HepG2 (cell line): ENCODE data around the gene IKZF3. TPM values are rescaled to one million over a fixed set of nuclear protein-coding genes. Genes with fewer than 3 reads are reported as not detected.

Experiments
- ATAC-seq: fragments of 200-7000 bp; cut with Tn5 transposase; 3 replicates; pipeline ENCODE4 v1.9.1; 2020; ENCODE audit warnings: mild to moderate bottlenecking, moderate library complexity
- BruUV-seq: library from RNA; stranded (reverse); fragments of 400-500 nt; replicated peaks from 2 replicates; lab custom pipeline; 2021; lab: Mats Ljungman, UMichigan
- CTCF ChIA-PET: fragments of 300-600 bp; formaldehyde crosslinking; extraction: SDS; loops from one replicate; lab custom pipeline; 2021; ENCODE audit warnings: low total read pairs, inconsistent platforms, low intra/inter-chr PET ratio; lab: Yijun Ruan, JAX
- POLR2A ChIA-PET: fragments of 350-600 bp; sonication (Branson Sonifier 250); formaldehyde crosslinking; loops from one replicate; lab custom pipeline; 2020; ENCODE audit warnings: antibody characterized with exemption, inconsistent platforms; lab: Yijun Ruan, JAX
- DNase-seq: peaks from one replicate; pipeline ENCODE4 v3.0.0-alpha.2; 2015; ENCODE audit warnings: low spot score
- FAIRE-seq: peaks from 3 replicates; lab custom pipeline; 2011; peaks lifted over from hg19 to GRCh38; lab: Jason Lieb, UNC
- H2AFZ ChIP-seq: one replicate; pipeline ENCODE4 v1.6.1; 2011; ENCODE audit warnings: low read length, inconsistent platforms
- H3K27ac ChIP-seq: fragments of 300-600 bp; 3 replicates; pipeline ENCODE4 v1.8.0; 2011; ENCODE audit warnings: mixed run types, mild to moderate bottlenecking, mixed read lengths, low read length, inconsistent platforms; ENCODE audit not compliant: insufficient read depth; ENCODE audit errors: extremely low read length
- H3K27me3 ChIP-seq, 2 experiments: fragments of 200-600 bp in 1 of 2; 2 replicates in 1 of 2; 3 replicates in 1 of 2; pipeline versions ENCODE4 v1.6.0 to v1.8.0; 2011; ENCODE audit warnings: low read length in 2 of 2, mild to moderate bottlenecking in 2 of 2, moderate library complexity in 2 of 2, inconsistent platforms in 1 of 2; ENCODE audit not compliant: insufficient read depth in 2 of 2, control insufficient read depth in 1 of 2
- H3K36me3 ChIP-seq, 2 experiments: fragments of 200-600 bp in 1 of 2; replicated peaks in 1 of 2; 2 replicates in 1 of 2; 3 replicates in 1 of 2; pipeline versions ENCODE4 v1.5.1 to v1.8.0; 2011; ENCODE audit warnings: low read length in 2 of 2, inconsistent platforms in 1 of 2; ENCODE audit not compliant: insufficient read depth in 2 of 2, control insufficient read depth in 1 of 2
- H3K4me1 ChIP-seq: 2 replicates; pipeline ENCODE4 v1.5.1; 2012; ENCODE audit warnings: low read length, inconsistent platforms; ENCODE audit not compliant: insufficient read depth
- H3K4me2 ChIP-seq: 2 replicates; pipeline ENCODE4 v1.6.0; 2011; ENCODE audit warnings: low read depth, low read length, inconsistent platforms
- H3K4me3 ChIP-seq, 3 experiments: fragments of 200-600 bp in 1 of 3; sonication (generic), shearing (Covaris generic) in 1 of 3; replicated peaks in 1 of 3; 2 replicates each; pipeline ENCODE4 v1.5.1; 2011 to 2016; ENCODE audit warnings: low read length in 3 of 3, inconsistent platforms in 2 of 3, low read depth in 2 of 3, mild to moderate bottlenecking in 2 of 3, control low read depth in 1 of 3, mixed read lengths in 1 of 3; ENCODE audit not compliant: insufficient read depth in 1 of 3
- H3K79me2 ChIP-seq: one replicate; pipeline ENCODE4 v1.6.1; 2011; ENCODE audit warnings: low read length, inconsistent platforms; ENCODE audit not compliant: insufficient read depth
- H3K9ac ChIP-seq: 2 replicates; pipeline ENCODE4 v1.6.0; 2011; ENCODE audit warnings: mild to moderate bottlenecking, low read depth, low read length, inconsistent platforms; ENCODE audit not compliant: insufficient read depth
- H3K9me3 ChIP-seq: 2 replicates; pipeline ENCODE4 v1.5.1; 2012; ENCODE audit warnings: mild to moderate bottlenecking, low read length
- H4K20me1 ChIP-seq: 2 replicates; pipeline ENCODE4 v1.6.0; 2011; ENCODE audit warnings: inconsistent platforms, mild to moderate bottlenecking, low read length, moderate library complexity; ENCODE audit not compliant: insufficient read depth
- KAT2B ChIP-seq: fragments of 150-350 bp; IDR thresholded peaks from 2 replicates; pipeline ENCODE4 v1.6.1; 2014; ENCODE audit warnings: low read depth, low read length, borderline replicate concordance
- KDM5B ChIP-seq: sonication (generic); formaldehyde crosslinking; IDR thresholded peaks from 2 replicates; pipeline ENCODE4 v1.4.0; 2020; ENCODE audit warnings: missing genetic modification reagents, mild to moderate bottlenecking, borderline replicate concordance
- U2AF2 ChIP-seq: fragments of 200-400 bp; formaldehyde crosslinking; IDR thresholded peaks from 2 replicates; pipeline ENCODE4 v1.6.1; 2017; ENCODE audit warnings: low read depth, mild to moderate bottlenecking, low read length
- ZNF121 ChIP-seq: sonication (generic); formaldehyde crosslinking; IDR thresholded peaks from 2 replicates; pipeline ENCODE4 v1.5.0; 2020; ENCODE audit warnings: mild to moderate bottlenecking, missing genetic modification reagents
- ZNF318 ChIP-seq: sonication (generic); formaldehyde crosslinking; IDR thresholded peaks from 2 replicates; pipeline ENCODE4 v1.4.0; 2020; ENCODE audit warnings: mild to moderate bottlenecking, missing genetic modification reagents
- ZNF512 ChIP-seq: sonication (generic); formaldehyde crosslinking; IDR thresholded peaks from 2 replicates; pipeline ENCODE4 v1.4.0; 2020; ENCODE audit warnings: mild to moderate bottlenecking, missing genetic modification reagents
- ZNF556 ChIP-seq: sonication (generic); formaldehyde crosslinking; IDR thresholded peaks from 2 replicates; pipeline ENCODE4 v1.4.0; 2020; ENCODE audit warnings: mild to moderate bottlenecking, missing genetic modification reagents, borderline replicate concordance
- WGBS: methylation state at CpG from one replicate; pipeline ENCODE4 v1.1.6; 2017; ENCODE audit warnings: low lambda C conversion rate; 5-methylcytosine and 5-hydroxymethylcytosine counted together
- in situ Hi-C: cut with HindIII; loops from 2 replicates; pipeline ENCODE4 v1.10.0; 2017; ENCODE audit warnings: low pct_unique_long_range_greater_than_20kb; ENCODE audit not compliant: extremely low pct_ligation_motif_present
- intact Hi-C: fragments of 100-400 bp; cut with micrococcal nuclease; formaldehyde crosslinking; loops from one replicate; pipeline ENCODE4 v1.10.0; 2022; ENCODE audit not compliant: unreplicated experiment
- polyA plus RNA-seq, 8 experiments: library from polyadenylated mRNA; depleted of rRNA in 3 of 8; stranded (reverse) in 7 of 8; unstranded in 1 of 8; fragments of >200 nt; fragmentation: Illumina TruSeq in 4 of 8; extraction: Trizol in 4 of 8; gene quantifications; 2 replicates each; pipeline versions ENCODE4 v1.2.1 to v1.2.3, GENCODE V29; 2011 to 2016; ENCODE audit warnings: low read depth in 4 of 8, missing spikeins in 1 of 8, mixed read lengths in 1 of 8; ENCODE audit not compliant: insufficient read depth in 1 of 8
- total RNA-seq, 5 experiments: library from RNA; depleted of rRNA; stranded (reverse); fragments of >200 nt; fragmentation: Illumina TruSeq; extraction: Trizol; gene quantifications; 2 replicates each; pipeline ENCODE4 v1.2.3, GENCODE V29; 2016; ENCODE audit warnings: low read depth in 1 of 5

IKZF3 gene
- total and polyA plus RNA-seq, 2 of the 13 experiments (the other 11 are each of a cell fraction or from before 2014, with no cell fraction given), result not detected

- Histone ChIP-seq H3K79me2 (no peaks in the 10 kb centered on the region), H3K36me3 (no peaks in the 10 kb centered on the region), H3K27ac (no peak overlapping the region), H3K4me1 (no peaks in the 10 kb centered on the region), H4K20me1 (no peaks in the 10 kb centered on the region), H3K9ac (no peak overlapping the region), H3K4me3 (no peak overlapping the region), H3K9me3 (no peaks in the 10 kb centered on the region), H2AFZ (no peak overlapping the region), H3K27me3 (peaks cover 0 to 25% of the 10 kb centered on the region in 2 experiments; a peak in 3 of 5 replicates), H3K4me2 (no peak overlapping the region)
- DNase-seq (no peak), FAIRE-seq (no peak), ATAC-seq (no peak)
- TF ChIP-seq ZNF556 (CRISPR knock-in tag) (no peak), ZNF318 (CRISPR knock-in tag) (no peak), KAT2B (no peak), ZNF512 (CRISPR knock-in tag) (0 out of 2 replicates have a peak, but pooled peaks have one; percentile 53), KDM5B (CRISPR knock-in tag) (no peak), U2AF2 (peak; percentile 84; the same call in 1 of the 2 replicates), ZNF121 (CRISPR knock-in tag) (peak; percentile 35; the same call in 1 of the 2 replicates)
- in situ Hi-C loops (no loop called here), intact Hi-C loops (no loop called here)
- BruUV-seq, result no TSS peak
- ChIA-PET POLR2A (no interaction called here), CTCF (no interaction called here)
- WGBS, result 24% methylated on average over 4 of the region's 4 CpGs
Observed at GRCh38 chr17:39810939-39811728, 53.0 kb downstream of the IKZF3 start.
